HepG2 (cell line): ENCODE data around the gene SLC35B2. TPM values are rescaled to one million over a fixed set of nuclear protein-coding genes. Genes with fewer than 3 reads are reported as not detected.

Source experiments
- ATF3 ChIP-seq: sonication (generic); formaldehyde crosslinking; IDR thresholded peaks from 2 replicates; pipeline ENCODE4 v1.4.0; 2020; ENCODE audit warnings: missing genetic modification reagents
- BRCA1 ChIP-seq: sonication (generic); formaldehyde crosslinking; IDR thresholded peaks from 2 replicates; pipeline ENCODE4 v1.4.0; 2020; ENCODE audit warnings: missing genetic modification reagents
- GATA4 ChIP-seq: sonication (generic); IDR thresholded peaks from 2 replicates; pipeline ENCODE4 v1.6.1; 2016; ENCODE audit warnings: antibody characterized with exemption, low read depth, borderline replicate concordance
- GATAD2A ChIP-seq: IDR thresholded peaks from 2 replicates; pipeline ENCODE4 v1.6.1; 2016
- MXD1 ChIP-seq: sonication (generic); formaldehyde crosslinking; IDR thresholded peaks from 2 replicates; pipeline ENCODE4 v1.4.0; 2020; ENCODE audit warnings: mild to moderate bottlenecking, missing genetic modification reagents
- NAIF1 ChIP-seq: sonication (generic); formaldehyde crosslinking; IDR thresholded peaks from 2 replicates; pipeline ENCODE4 v1.5.0; 2020; ENCODE audit warnings: mild to moderate bottlenecking, missing genetic modification reagents, borderline replicate concordance
- NFKBIZ ChIP-seq: IDR thresholded peaks from 2 replicates; pipeline ENCODE4 v1.6.1; 2018; ENCODE audit warnings: missing genetic modification reagents, missing compliant biosample characterization
- PITX1 ChIP-seq: sonication (generic); formaldehyde crosslinking; IDR thresholded peaks from 2 replicates; pipeline ENCODE4 v1.5.1; 2020; ENCODE audit warnings: mild to moderate bottlenecking, missing genetic modification reagents
- ZFP91 ChIP-seq: sonication (generic); formaldehyde crosslinking; IDR thresholded peaks from 2 replicates; pipeline ENCODE4 v1.9.0; 2022; ENCODE audit warnings: missing genetic modification reagents, mild to moderate bottlenecking, borderline replicate concordance
- ZNF18 ChIP-seq: sonication (generic); formaldehyde crosslinking; IDR thresholded peaks from 2 replicates; pipeline ENCODE4 v1.8.0; 2022; ENCODE audit warnings: mild to moderate bottlenecking, missing genetic modification reagents; ENCODE audit not compliant: insufficient replicate concordance
- ZNF407 ChIP-seq: sonication (generic); formaldehyde crosslinking; IDR thresholded peaks from one replicate; pipeline ENCODE4 v1.5.1; 2020; ENCODE audit warnings: mild to moderate bottlenecking, missing genetic modification reagents; ENCODE audit errors: not compliant biosample characterization
- ZNF451 ChIP-seq: sonication (generic); formaldehyde crosslinking; IDR thresholded peaks from 2 replicates; pipeline ENCODE4 v1.5.0; 2020; ENCODE audit warnings: mild to moderate bottlenecking, missing genetic modification reagents
- ZNF703 ChIP-seq: sonication (generic); formaldehyde crosslinking; IDR thresholded peaks from 2 replicates; pipeline ENCODE4 v1.5.1; 2020; ENCODE audit warnings: missing genetic modification reagents, mild to moderate bottlenecking, moderate library complexity, borderline replicate concordance
- ZNF746 ChIP-seq: sonication (generic); formaldehyde crosslinking; IDR thresholded peaks from 2 replicates; pipeline ENCODE4 v1.8.0; 2022; ENCODE audit warnings: mild to moderate bottlenecking, missing genetic modification reagents
- polyA plus RNA-seq, 8 experiments: library from polyadenylated mRNA; depleted of rRNA in 3 of 8; stranded (reverse) in 7 of 8; unstranded in 1 of 8; fragments of >200 nt; fragmentation: Illumina TruSeq in 4 of 8; extraction: Trizol in 4 of 8; gene quantifications; 2 replicates each; pipeline versions ENCODE4 v1.2.1 to v1.2.3, GENCODE V29; 2011 to 2016; ENCODE audit warnings: low read depth in 4 of 8, missing spikeins in 1 of 8, mixed read lengths in 1 of 8; ENCODE audit not compliant: insufficient read depth in 1 of 8
- total RNA-seq, 5 experiments: library from RNA; depleted of rRNA; stranded (reverse); fragments of >200 nt; fragmentation: Illumina TruSeq; extraction: Trizol; gene quantifications; 2 replicates each; pipeline ENCODE4 v1.2.3, GENCODE V29; 2016; ENCODE audit warnings: low read depth in 1 of 5

SLC35B2 gene
- total and polyA plus RNA-seq, 2 of the 13 experiments (the other 11 are each of a cell fraction or from before 2014, with no cell fraction given): 61.1 to 148 TPM

GRCh38 chr6:44254191-44255104, 2.9 kb downstream of the SLC35B2 start (continued):
- TF ChIP-seq ATF3 (CRISPR knock-in tag) (peak; percentile 9; the same call in 1 of the 2 replicates), ZNF407 (no peak), GATAD2A (CRISPR knock-in tag) (0 out of 2 replicates have a peak, but pooled peaks have one; percentile 10), ZNF703 (no peak), PITX1 (CRISPR knock-in tag) (no peak), NAIF1 (CRISPR knock-in tag) (no peak), ZNF451 (CRISPR knock-in tag) (no peak), MXD1 (CRISPR knock-in tag) (no peak), ZFP91 (CRISPR knock-in tag) (peak; percentile 75; the same call in 1 of the 2 replicates), BRCA1 (CRISPR knock-in tag) (no peak), ZNF746 (no peak), ZNF18 (CRISPR knock-in tag) (no peak), GATA4 (peak; percentile 21; the same call in 1 of the 2 replicates), NFKBIZ (0 out of 2 replicates have a peak, but pooled peaks have one; percentile 20)
